ENCODE results near the gene MRPL36.

Gene MRPL36

GRCh38 chr5:1795931-1796330 is 3.7 kb downstream of the MRPL36 start:
- TF ChIP-seq CTCF (conservative IDR thresholded peaks at IDR 0.05) = no peak
- TF ChIP-seq ZFX (IDR thresholded peaks at IDR 0.05) = no peak

GRCh38 chr5:1795506-1795905 is 4.1 kb downstream of the MRPL36 start:
- H3K27ac ChIP-seq = no peak overlapping the region
- TF ChIP-seq ZFX (IDR thresholded peaks at IDR 0.05) (no peak), CTCF (conservative IDR thresholded peaks at IDR 0.05) (no peak)

More at GRCh38 chr5:1795931-1796330, 3.7 kb downstream of the MRPL36 start:
- H3K27ac ChIP-seq = no peak overlapping the region

GRCh38 chr5:1794901-1795290 is 4.7 kb downstream of the MRPL36 start:
- no peak for TF ChIP-seq CTCF (conservative IDR thresholded peaks at IDR 0.05)
- no peak for TF ChIP-seq ZFX (IDR thresholded peaks at IDR 0.05)
- no peak overlapping the region for H3K27ac ChIP-seq

GRCh38 chr5:1793966-1794900 is 5.4 kb downstream of the MRPL36 start:
- H3K27ac ChIP-seq = no peak overlapping the region

GRCh38 chr5:1793301-1793740 is 6.3 kb downstream of the MRPL36 start:
- TF ChIP-seq CTCF (conservative IDR thresholded peaks at IDR 0.05) (no peak), ZFX (IDR thresholded peaks at IDR 0.05) (no peak)
- H3K27ac ChIP-seq = no peak overlapping the region

More at GRCh38 chr5:1793966-1794900, 5.4 kb downstream of the MRPL36 start:
- TF ChIP-seq CTCF (conservative IDR thresholded peaks at IDR 0.05) = no peak
- TF ChIP-seq ZFX (IDR thresholded peaks at IDR 0.05) = no peak

GRCh38 chr5:1792842-1793266 is 6.8 kb downstream of the MRPL36 start:
- no peak for TF ChIP-seq ZFX (IDR thresholded peaks at IDR 0.05)
- TF ChIP-seq CTCF (conservative IDR thresholded peaks at IDR 0.05) = no peak
- H3K27ac ChIP-seq = no peak overlapping the region

- H3K27ac ChIP-seq = no peak overlapping the region
- TF ChIP-seq CTCF (conservative IDR thresholded peaks at IDR 0.05) (no peak), ZFX (IDR thresholded peaks at IDR 0.05) (no peak)
Measured at GRCh38 chr5:1791176-1791575, 8.5 kb downstream of the MRPL36 start.

Measured in C4-2B (cell line).